ENCODE data around the gene MAPK1IP1L. TPM values are rescaled to one million over a fixed set of nuclear protein-coding genes. Genes with fewer than 3 reads are reported as not detected.

MAPK1IP1L gene
- total and polyA plus RNA-seq, 2 experiments from 2014 or later: 69.9 to 86.2 TPM

GRCh38 chr14:55117803-55118441, 66.5 kb downstream of the MAPK1IP1L start:
- H3K4me1 ChIP-seq (ENCODE audit: insufficient read depth): peaks cover 46% of the 10 kb centered on the region
- no peak overlapping the region for H2AFZ ChIP-seq
- WGBS (ENCODE audit: low lambda C conversion rate, missing lambda C conversion rate): 73% methylated on average over 7 of the region's 7 CpGs

GRCh38 chr14:55118761-55119160, 67.3 kb downstream of the MAPK1IP1L start:
- peaks cover 54% of the 10 kb centered on the region for H3K4me1 ChIP-seq (ENCODE audit: insufficient read depth)

More at GRCh38 chr14:55117803-55118441, 66.5 kb downstream of the MAPK1IP1L start:
- Histone ChIP-seq H3K9me3 (ENCODE audit: low read depth) (no peaks in the 10 kb centered on the region), H4K20me1 (ENCODE audit: insufficient read depth, poor library complexity, severe bottlenecking) (no peaks in the 10 kb centered on the region), H3K4me2 (no peak overlapping the region), H3K27me3 (no peaks in the 10 kb centered on the region), H3K9me2 (replicated peaks; ENCODE audit: insufficient read depth) (no peaks in the 10 kb centered on the region), H3K4me3 (no peak overlapping the region), H3K36me3 (replicated peaks; ENCODE audit: insufficient read depth, low read depth) (no peaks in the 10 kb centered on the region), H3K27ac (peak overlapping the region; percentile 64), H3K79me2 (no peaks in the 10 kb centered on the region)
- TF ChIP-seq EZH2phosphoT487 (IDR thresholded peaks at IDR 0.05; ENCODE audit: low read depth, severe bottlenecking, unreplicated experiment) (no peak), CTCF (IDR thresholded peaks at IDR 0.05; ENCODE audit: poor library complexity) (no peak), EZH2 (IDR thresholded peaks at IDR 0.05; ENCODE audit: borderline replicate concordance) (no peak)
- DNase-seq (ENCODE audit: low spot score): no peak

More at GRCh38 chr14:55118761-55119160, 67.3 kb downstream of the MAPK1IP1L start:
- Histone ChIP-seq H3K27me3 (no peaks in the 10 kb centered on the region), H4K20me1 (ENCODE audit: insufficient read depth, poor library complexity, severe bottlenecking) (no peaks in the 10 kb centered on the region), H3K27ac (peak overlapping the region; percentile 64), H3K4me2 (no peak overlapping the region), H3K9me3 (ENCODE audit: low read depth) (no peaks in the 10 kb centered on the region), H2AFZ (no peak overlapping the region), H3K9me2 (replicated peaks; ENCODE audit: insufficient read depth) (no peaks in the 10 kb centered on the region), H3K36me3 (replicated peaks; ENCODE audit: insufficient read depth, low read depth) (no peaks in the 10 kb centered on the region), H3K4me3 (no peak overlapping the region), H3K79me2 (no peaks in the 10 kb centered on the region)
- no peak for DNase-seq (ENCODE audit: low spot score)
- TF ChIP-seq CTCF (IDR thresholded peaks at IDR 0.05; ENCODE audit: poor library complexity) (no peak), EZH2phosphoT487 (IDR thresholded peaks at IDR 0.05; ENCODE audit: low read depth, severe bottlenecking, unreplicated experiment) (no peak), EZH2 (IDR thresholded peaks at IDR 0.05; ENCODE audit: borderline replicate concordance) (no peak)
- 78% methylated on average over 3 of the region's 3 CpGs for WGBS (ENCODE audit: low lambda C conversion rate, missing lambda C conversion rate)

Other genes starting within 250 kb of the MAPK1IP1L start
- 29.9 and 32.2 TPM in 2 replicates for gene GCH1, start 148.8 kb upstream of the MAPK1IP1L start, total RNA-seq
- gene GCH1, start 148.8 kb upstream of the MAPK1IP1L start, polyA plus RNA-seq: 11.1 and 19.3 TPM in 2 replicates
- 5.9 and 6.3 TPM in 2 replicates for gene WDHD1, start 24.5 kb upstream of the MAPK1IP1L start, total RNA-seq
- 4.1 and 4.4 TPM in 2 replicates for gene WDHD1, start 24.5 kb upstream of the MAPK1IP1L start, polyA plus RNA-seq
- 16.2 and 18.8 TPM in 2 replicates for gene SOCS4, start 24.4 kb upstream of the MAPK1IP1L start, total RNA-seq
- 4.1 and 5.3 TPM in 2 replicates for gene SOCS4, start 24.4 kb upstream of the MAPK1IP1L start, polyA plus RNA-seq
- gene LGALS3, start 77.6 kb downstream of the MAPK1IP1L start, total RNA-seq: 461 and 534 TPM in 2 replicates
- 690 and 766 TPM in 2 replicates for gene LGALS3, start 77.6 kb downstream of the MAPK1IP1L start, polyA plus RNA-seq
- 10.0 and 10.8 TPM in 2 replicates for gene DLGAP5, start 139.9 kb downstream of the MAPK1IP1L start, total RNA-seq
- gene DLGAP5, start 139.9 kb downstream of the MAPK1IP1L start, polyA plus RNA-seq: 4.1 and 7.7 TPM in 2 replicates
- gene FBXO34, start 219.8 kb downstream of the MAPK1IP1L start, total RNA-seq: 45.9 and 46.5 TPM in 2 replicates
- gene FBXO34, start 219.8 kb downstream of the MAPK1IP1L start, polyA plus RNA-seq: 27.5 and 31.6 TPM in 2 replicates